CD4-positive, alpha-beta T cell treated with Interleukin-4 for 1 hour (primary cell): ENCODE data around the gene RNPS1.

ENCODE experiments used
- DNase-seq, 2 donors: peaks; one replicate each; pipeline ENCODE4 v3.0.0-alpha.2; 2020 to 2022

RNPS1 gene

GRCh38 chr16:2267913-2268666 is at the start of gene RNPS1:
Gene RNPS1 (minus strand): TSS chr16:2268126. CDS start chr16:2264643, 3,483 bp downstream.
- peak; percentile 93 to 95 for DNase-seq

- DNase-seq, result no peak
These were observed 49.5 kb upstream of the RNPS1 start for GRCh38 chr16:2317231-2318020.

- DNase-seq, result no peak
These were observed 40.4 kb upstream of the RNPS1 start for GRCh38 chr16:2308089-2308962.

GRCh38 chr16:2299915-2300192 is 31.9 kb upstream of the RNPS1 start:
- DNase-seq, result no peak

- no peak for DNase-seq
These were observed 31.4 kb upstream of the RNPS1 start for GRCh38 chr16:2299121-2299914.

GRCh38 chr16:2298621-2299020 is 30.7 kb upstream of the RNPS1 start:
- no peak for DNase-seq

GRCh38 chr16:2297506-2297860 is 29.6 kb upstream of the RNPS1 start:
- DNase-seq, result no peak

GRCh38 chr16:2296661-2297505 is 29.0 kb upstream of the RNPS1 start:
- DNase-seq, result peak in 1 of 2 donors; percentile 5

- DNase-seq, result peak in 1 of 2 donors; percentile 12
These were observed 27.3 kb upstream of the RNPS1 start for GRCh38 chr16:2295056-2295798.

- DNase-seq, result no peak
These were observed 24.3 kb upstream of the RNPS1 start for GRCh38 chr16:2292221-2292620.

- no peak for DNase-seq
These were observed 21.4 kb upstream of the RNPS1 start for GRCh38 chr16:2289282-2289681.

GRCh38 chr16:2288726-2289125 is 20.8 kb upstream of the RNPS1 start:
- no peak for DNase-seq

GRCh38 chr16:2287916-2288547 is 20.1 kb upstream of the RNPS1 start:
- no peak for DNase-seq

GRCh38 chr16:2286550-2286949 is 18.6 kb upstream of the RNPS1 start:
- no peak for DNase-seq

- DNase-seq, result no peak
These were observed 17.8 kb upstream of the RNPS1 start for GRCh38 chr16:2285731-2286191.

- DNase-seq, result no peak
These were observed 17.1 kb upstream of the RNPS1 start for GRCh38 chr16:2284797-2285576.

GRCh38 chr16:2284001-2284770 is 16.3 kb upstream of the RNPS1 start:
- DNase-seq, result no peak

- DNase-seq, result no peak
These were observed 15.1 kb upstream of the RNPS1 start for GRCh38 chr16:2282866-2283555.
